ENCODE measurements around the gene BEND7.

- TF ChIP-seq CTCF (IDR thresholded peaks at IDR 0.05) (no peak), POLR2A (IDR thresholded peaks at IDR 0.05) (no peak)
These were observed 29.7 kb downstream of the BEND7 start for GRCh38 chr10:13499150-13499549.
